ENCODE measurements around the gene BMPR1A. TPM values are rescaled to one million over a fixed set of nuclear protein-coding genes. Genes with fewer than 3 reads are reported as not detected.

Gene BMPR1A
- total RNA-seq, 2 donors from 2014 or later: 69.4 to 96.4 TPM

DNA sequence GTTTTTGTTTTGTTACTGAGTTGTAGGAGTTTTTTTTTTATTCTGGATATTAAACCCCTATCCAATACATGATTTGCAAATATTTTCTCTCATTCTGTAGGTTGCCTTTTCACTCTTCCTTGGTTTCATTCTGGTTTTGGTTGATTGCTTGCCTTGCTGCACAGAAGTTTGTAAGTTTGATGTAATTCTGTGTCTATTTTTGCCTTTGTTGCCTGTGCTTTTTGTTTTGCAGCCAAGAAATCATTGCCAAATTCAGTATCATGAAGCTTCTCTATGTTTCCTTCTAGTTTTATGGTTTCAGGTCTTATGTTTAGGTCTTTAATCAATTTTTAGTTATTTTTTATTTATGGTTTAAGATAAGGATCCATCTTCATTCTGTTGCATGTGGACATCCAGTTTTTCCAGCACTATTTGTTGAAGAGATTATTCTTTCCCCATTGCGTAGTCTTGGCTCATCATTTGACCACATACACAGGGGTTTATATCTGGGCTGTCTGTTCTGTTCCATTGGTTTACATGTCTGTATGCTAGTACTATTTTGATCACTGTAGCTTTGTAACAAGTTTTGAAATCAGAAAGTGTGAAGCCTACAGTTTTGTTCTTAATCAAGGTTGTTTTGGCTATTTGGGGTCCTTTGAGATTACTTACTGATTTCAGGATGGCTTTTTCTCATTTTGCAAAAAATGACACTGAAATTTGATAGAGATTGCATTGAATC lies 26.4 kb downstream of the BMPR1A start:
- no peaks in the 10 kb centered on the region for H3K27me3 ChIP-seq (ENCODE audit: control insufficient read depth, insufficient read depth, low read length, poor library complexity, severe bottlenecking)
- peaks cover 18% of the 10 kb centered on the region for H3K36me3 ChIP-seq (ENCODE audit: control insufficient read depth, insufficient read depth, low read length)
- 90% methylated on average over 1 of the region's 1 CpG; no CpG with 5 or more reads in 1 of the 2 experiments for WGBS, 2 experiments (ENCODE audit: insufficient coverage in 1 of 2, insufficient read length in 1 of 2)
- no peaks in the 10 kb centered on the region for H3K27me3 Mint-ChIP-seq (ENCODE audit: insufficient read depth)
- TF ChIP-seq, protein P1, sequence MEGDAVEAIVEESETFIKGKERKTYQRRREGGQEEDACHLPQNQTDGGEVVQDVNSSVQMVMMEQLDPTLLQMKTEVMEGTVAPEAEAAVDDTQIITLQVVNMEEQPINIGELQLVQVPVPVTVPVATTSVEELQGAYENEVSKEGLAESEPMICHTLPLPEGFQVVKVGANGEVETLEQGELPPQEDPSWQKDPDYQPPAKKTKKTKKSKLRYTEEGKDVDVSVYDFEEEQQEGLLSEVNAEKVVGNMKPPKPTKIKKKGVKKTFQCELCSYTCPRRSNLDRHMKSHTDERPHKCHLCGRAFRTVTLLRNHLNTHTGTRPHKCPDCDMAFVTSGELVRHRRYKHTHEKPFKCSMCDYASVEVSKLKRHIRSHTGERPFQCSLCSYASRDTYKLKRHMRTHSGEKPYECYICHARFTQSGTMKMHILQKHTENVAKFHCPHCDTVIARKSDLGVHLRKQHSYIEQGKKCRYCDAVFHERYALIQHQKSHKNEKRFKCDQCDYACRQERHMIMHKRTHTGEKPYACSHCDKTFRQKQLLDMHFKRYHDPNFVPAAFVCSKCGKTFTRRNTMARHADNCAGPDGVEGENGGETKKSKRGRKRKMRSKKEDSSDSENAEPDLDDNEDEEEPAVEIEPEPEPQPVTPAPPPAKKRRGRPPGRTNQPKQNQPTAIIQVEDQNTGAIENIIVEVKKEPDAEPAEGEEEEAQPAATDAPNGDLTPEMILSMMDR (conservative IDR thresholded peaks at IDR 0.05): no peak
- H3K4me3 ChIP-seq (ENCODE audit: low read length): no peak overlapping the region
- H3K9ac ChIP-seq (ENCODE audit: extremely low read depth, low read length, poor library complexity, severe bottlenecking): no peak overlapping the region
- H3K27ac Mint-ChIP-seq: no peak overlapping the region
- H3K4me1 ChIP-seq (ENCODE audit: control insufficient read depth, insufficient read depth, low read length): no peaks in the 10 kb centered on the region
- no peak overlapping the region for H3K4me3 Mint-ChIP-seq
- H3K36me3 Mint-ChIP-seq (ENCODE audit: low read depth): peaks cover 27% of the 10 kb centered on the region
- H3K27ac ChIP-seq (ENCODE audit: low read depth, low read length): no peak overlapping the region
- peaks cover 14% of the 10 kb centered on the region for H3K4me1 Mint-ChIP-seq
- DNase-seq: no peak
- H3K9me3 ChIP-seq (ENCODE audit: control insufficient read depth, low read length): peaks cover 20% of the 10 kb centered on the region
- no peaks in the 10 kb centered on the region for H3K9me3 Mint-ChIP-seq

DNA sequence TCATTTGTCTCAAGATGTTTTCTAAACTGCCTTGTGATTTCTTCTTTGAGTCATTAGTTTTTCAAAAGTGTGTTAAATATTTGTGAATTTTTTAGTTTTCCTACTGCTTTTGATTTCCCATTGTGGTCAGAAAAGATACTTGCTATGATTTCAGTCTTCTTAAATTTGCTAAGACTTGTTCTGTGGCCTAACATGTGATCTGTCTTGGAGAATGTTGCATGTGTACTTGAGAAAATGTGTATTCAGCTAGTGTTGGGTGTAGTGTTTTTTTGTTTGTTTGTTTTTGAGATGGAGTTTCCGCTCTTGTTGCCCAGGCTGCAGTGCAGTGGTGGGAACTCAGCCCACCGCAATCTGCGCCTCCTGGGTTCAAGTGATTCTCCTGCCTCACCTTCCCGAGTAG lies 28.6 kb downstream of the BMPR1A start:
- WGBS, 2 experiments (ENCODE audit: insufficient coverage in 1 of 2, insufficient read length in 1 of 2): 85 to 97% methylated on average over 4 of the region's 4 CpGs
- H3K27ac Mint-ChIP-seq: peak overlapping the region; percentile 74
- H3K27ac ChIP-seq (ENCODE audit: low read depth, low read length): peak overlapping the region; percentile 38

DNA sequence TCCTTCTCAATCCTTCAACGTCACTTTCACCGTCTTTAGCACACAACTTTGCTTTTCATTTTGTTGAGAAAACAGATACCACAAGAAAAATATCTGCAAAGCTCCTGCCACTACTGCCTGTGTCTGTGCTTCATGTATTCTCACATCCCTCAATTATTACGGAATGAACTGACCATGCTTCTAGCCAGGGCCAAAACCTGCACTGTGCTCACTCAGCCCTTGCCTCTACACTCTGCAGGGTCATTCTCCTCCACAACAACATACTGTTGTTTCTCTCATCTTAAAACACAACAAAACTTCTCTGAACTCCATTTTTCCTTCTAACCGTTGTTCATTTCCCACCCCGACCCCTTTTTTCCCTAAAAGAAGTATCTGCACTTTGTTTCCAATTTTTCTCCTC lies 29.5 kb downstream of the BMPR1A start:
- H3K4me3 Mint-ChIP-seq: no peak overlapping the region
- WGBS, 2 experiments (ENCODE audit: insufficient coverage in 1 of 2, insufficient read length in 1 of 2): 84 to 85% methylated on average over 5 of the region's 5 CpGs
- peaks cover 18% of the 10 kb centered on the region for H3K36me3 Mint-ChIP-seq (ENCODE audit: low read depth)
- no peaks in the 10 kb centered on the region for H3K27me3 Mint-ChIP-seq (ENCODE audit: insufficient read depth)
- H3K27ac Mint-ChIP-seq: no peak overlapping the region
- Histone ChIP-seq H3K9ac (ENCODE audit: extremely low read depth, low read length, poor library complexity, severe bottlenecking) (no peak overlapping the region), H3K4me3 (ENCODE audit: low read length) (no peak overlapping the region), H3K4me1 (ENCODE audit: control insufficient read depth, insufficient read depth, low read length) (no peaks in the 10 kb centered on the region), H3K27ac (ENCODE audit: low read depth, low read length) (peak overlapping the region; percentile 72), H3K36me3 (ENCODE audit: control insufficient read depth, insufficient read depth, low read length) (peaks cover 5% of the 10 kb centered on the region), H3K27me3 (ENCODE audit: control insufficient read depth, insufficient read depth, low read length, poor library complexity, severe bottlenecking) (no peaks in the 10 kb centered on the region), H3K9me3 (ENCODE audit: control insufficient read depth, low read length) (peaks cover 14% of the 10 kb centered on the region)
- TF ChIP-seq, protein P1 (conservative IDR thresholded peaks at IDR 0.05): no peak
- peaks cover 2% of the 10 kb centered on the region for H3K9me3 Mint-ChIP-seq
- H3K4me1 Mint-ChIP-seq: peaks cover 14% of the 10 kb centered on the region
- no peak for DNase-seq

More for the DNA sequence above, 28.6 kb downstream of the BMPR1A start:
- Mint-ChIP-seq H3K9me3 (no peaks in the 10 kb centered on the region), H3K4me3 (no peak overlapping the region), H3K4me1 (peaks cover 14% of the 10 kb centered on the region), H3K36me3 (ENCODE audit: low read depth) (peaks cover 16% of the 10 kb centered on the region), H3K27me3 (ENCODE audit: insufficient read depth) (no peaks in the 10 kb centered on the region)
- H3K4me1 ChIP-seq (ENCODE audit: control insufficient read depth, insufficient read depth, low read length): no peaks in the 10 kb centered on the region
- H3K36me3 ChIP-seq (ENCODE audit: control insufficient read depth, insufficient read depth, low read length): peaks cover 6% of the 10 kb centered on the region
- TF ChIP-seq, protein P1 (conservative IDR thresholded peaks at IDR 0.05): no peak
- peaks cover 14% of the 10 kb centered on the region for H3K9me3 ChIP-seq (ENCODE audit: control insufficient read depth, low read length)
- no peak overlapping the region for H3K9ac ChIP-seq (ENCODE audit: extremely low read depth, low read length, poor library complexity, severe bottlenecking)
- DNase-seq: no peak
- no peaks in the 10 kb centered on the region for H3K27me3 ChIP-seq (ENCODE audit: control insufficient read depth, insufficient read depth, low read length, poor library complexity, severe bottlenecking)
- H3K4me3 ChIP-seq (ENCODE audit: low read length): no peak overlapping the region
